ENCODE measurements around the gene FKBP8.
A peak's percentile ranks its signal among the peaks of the same experiment; 100 is the strongest.

GRCh38 chr19:18590273-18591272 is 47.2 kb upstream of the FKBP8 start:
- TF ChIP-seq CTCF (optimal IDR thresholded peaks at IDR 0.05 in 1 of 3, IDR thresholded peaks at IDR 0.05 in 1 of 3, conservative IDR thresholded peaks at IDR 0.05 in 1 of 3; ENCODE audit: extremely low read depth in 1 of 3, insufficient read depth in 2 of 3, low read length in 3 of 3) (peak in 2 of 3 experiments; percentile 28 to 41), EZH2 (IDR thresholded peaks at IDR 0.05; ENCODE audit: low read length) (no peak)

Data from keratinocyte (primary cell).